Measurements from ENCODE around the gene TUBGCP6.

The TUBGCP6 gene

DNA sequence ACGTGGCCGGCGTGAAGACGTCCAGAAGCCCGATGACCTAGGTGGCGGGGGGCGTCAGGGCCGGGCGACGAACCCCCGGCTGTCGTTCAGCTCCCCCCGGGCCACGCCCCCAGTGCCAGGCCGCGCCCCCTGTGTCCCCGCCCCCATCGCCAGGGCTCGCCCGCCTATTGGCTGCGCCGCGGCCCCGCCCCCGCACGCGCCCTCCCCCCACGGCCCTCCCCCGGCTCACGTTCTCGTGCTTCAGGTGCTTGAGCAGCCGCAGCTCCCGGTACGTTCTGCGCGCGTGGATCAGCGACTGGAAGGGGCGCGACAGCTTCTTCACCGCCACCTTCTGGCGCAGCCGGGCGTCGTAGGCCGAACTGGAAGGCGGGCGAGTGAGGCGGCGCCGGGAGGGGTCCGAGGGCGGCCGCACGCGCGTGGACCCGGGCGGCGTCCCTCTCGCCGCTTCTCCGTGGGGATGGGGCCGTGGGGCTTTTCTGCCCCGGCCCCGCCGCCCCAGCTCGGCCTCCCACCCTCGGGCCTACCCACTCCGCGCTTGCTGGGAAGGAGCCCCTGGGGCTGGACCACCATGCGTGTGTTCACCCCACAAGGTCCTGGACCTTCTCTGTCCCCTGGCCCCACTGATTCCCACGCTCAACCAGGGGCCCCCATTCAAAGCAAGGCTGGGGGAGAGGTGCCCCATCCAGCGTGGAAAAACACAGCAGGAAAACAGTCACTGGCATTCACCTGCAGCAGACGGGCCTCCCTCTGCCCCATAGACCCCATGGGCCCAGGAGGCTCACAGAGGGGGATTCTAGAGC lies 23.0 kb upstream of the TUBGCP6 start:
- H3K4me1 ChIP-seq (ENCODE audit: low read depth, poor library complexity, severe bottlenecking), result peaks cover 13% of the 10 kb centered on the region
- no peaks in the 10 kb centered on the region for H3K36me3 ChIP-seq (ENCODE audit: insufficient read depth)
- H3K27me3 ChIP-seq (ENCODE audit: insufficient read depth, low read depth), result no peaks in the 10 kb centered on the region
- H3K27ac ChIP-seq, result no peak overlapping the region
- no peaks in the 10 kb centered on the region for H4K20me1 ChIP-seq (ENCODE audit: insufficient read depth)
- TF ChIP-seq, protein P1, sequence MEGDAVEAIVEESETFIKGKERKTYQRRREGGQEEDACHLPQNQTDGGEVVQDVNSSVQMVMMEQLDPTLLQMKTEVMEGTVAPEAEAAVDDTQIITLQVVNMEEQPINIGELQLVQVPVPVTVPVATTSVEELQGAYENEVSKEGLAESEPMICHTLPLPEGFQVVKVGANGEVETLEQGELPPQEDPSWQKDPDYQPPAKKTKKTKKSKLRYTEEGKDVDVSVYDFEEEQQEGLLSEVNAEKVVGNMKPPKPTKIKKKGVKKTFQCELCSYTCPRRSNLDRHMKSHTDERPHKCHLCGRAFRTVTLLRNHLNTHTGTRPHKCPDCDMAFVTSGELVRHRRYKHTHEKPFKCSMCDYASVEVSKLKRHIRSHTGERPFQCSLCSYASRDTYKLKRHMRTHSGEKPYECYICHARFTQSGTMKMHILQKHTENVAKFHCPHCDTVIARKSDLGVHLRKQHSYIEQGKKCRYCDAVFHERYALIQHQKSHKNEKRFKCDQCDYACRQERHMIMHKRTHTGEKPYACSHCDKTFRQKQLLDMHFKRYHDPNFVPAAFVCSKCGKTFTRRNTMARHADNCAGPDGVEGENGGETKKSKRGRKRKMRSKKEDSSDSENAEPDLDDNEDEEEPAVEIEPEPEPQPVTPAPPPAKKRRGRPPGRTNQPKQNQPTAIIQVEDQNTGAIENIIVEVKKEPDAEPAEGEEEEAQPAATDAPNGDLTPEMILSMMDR (conservative IDR thresholded peaks at IDR 0.05; ENCODE audit: low read depth, low read length), result no peak
- H3K79me2 ChIP-seq (ENCODE audit: insufficient read depth, low read depth), result no peaks in the 10 kb centered on the region
- H2AFZ ChIP-seq (ENCODE audit: low read depth), result no peak overlapping the region
- no peak overlapping the region for H3K4me3 ChIP-seq (IDR thresholded peaks at IDR 0.05; ENCODE audit: insufficient read depth, low read depth, low read length)
- H3K4me2 ChIP-seq, result no peak overlapping the region
- no peak overlapping the region for H3K9ac ChIP-seq

DNA sequence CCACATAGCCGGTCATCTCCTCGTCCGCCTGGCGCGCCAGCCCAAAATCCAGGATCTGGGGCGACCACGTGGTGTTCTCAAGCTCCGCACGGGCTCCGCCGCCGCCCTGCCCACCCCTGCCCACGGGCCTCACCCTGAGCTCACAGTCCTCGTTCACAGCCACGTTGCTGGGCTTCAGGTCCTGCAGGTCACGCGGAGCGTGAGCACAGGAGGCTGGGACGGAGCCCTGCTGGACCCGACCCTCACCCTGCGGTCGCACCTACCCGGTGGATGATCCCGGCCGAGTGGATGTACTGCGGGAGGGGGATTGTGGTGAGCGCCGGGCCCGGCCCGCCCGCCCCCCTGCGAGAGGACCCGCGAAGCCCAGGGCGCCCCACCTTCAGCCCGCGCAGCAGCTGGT lies 22.2 kb upstream of the TUBGCP6 start:
- H3K27ac ChIP-seq, result no peak overlapping the region
- peaks cover 21% of the 10 kb centered on the region for H3K4me1 ChIP-seq (ENCODE audit: low read depth, poor library complexity, severe bottlenecking)
- TF ChIP-seq, protein P1 (conservative IDR thresholded peaks at IDR 0.05; ENCODE audit: low read depth, low read length), result no peak

DNA sequence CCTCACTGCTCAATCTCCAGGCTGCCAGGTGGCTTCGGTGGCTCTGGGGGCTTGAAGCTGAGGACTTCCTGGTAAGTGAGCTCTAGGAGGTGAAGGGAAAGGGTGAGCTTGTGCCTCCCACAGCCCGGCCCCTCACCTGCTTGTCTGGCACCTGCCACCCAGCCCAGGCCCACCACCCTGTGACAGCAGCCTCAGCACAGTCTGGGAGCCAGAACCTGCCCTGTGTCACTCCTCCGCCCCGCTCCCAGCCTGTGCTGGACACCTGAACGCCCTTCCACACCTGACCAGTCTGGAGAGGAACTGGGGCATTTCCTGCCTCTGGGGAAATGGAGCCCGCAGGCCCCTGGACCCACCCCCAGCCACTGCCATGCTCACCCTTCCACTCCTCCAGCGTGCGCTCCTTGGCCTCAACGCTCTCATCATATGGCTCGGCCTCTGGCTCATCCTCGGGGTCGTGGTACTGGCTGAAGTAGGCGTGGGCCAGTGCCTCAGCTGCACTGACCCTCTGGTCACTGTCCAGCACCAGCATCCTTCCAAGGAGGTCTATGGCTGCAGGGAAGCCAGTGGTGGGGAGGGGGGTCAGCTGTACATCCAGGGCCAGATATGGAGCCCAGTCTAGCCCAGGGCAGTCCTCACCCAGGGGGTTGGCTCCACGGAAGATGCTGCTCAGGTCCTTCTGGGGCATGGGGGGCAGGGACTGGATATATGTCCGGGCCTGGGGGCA lies 20.3 kb upstream of the TUBGCP6 start:
- Histone ChIP-seq H2AFZ (ENCODE audit: low read depth) (no peak overlapping the region), H4K20me1 (ENCODE audit: insufficient read depth) (no peaks in the 10 kb centered on the region), H3K27me3 (ENCODE audit: insufficient read depth, low read depth) (no peaks in the 10 kb centered on the region), H3K27ac (no peak overlapping the region), H3K4me3 (IDR thresholded peaks at IDR 0.05; ENCODE audit: insufficient read depth, low read depth, low read length) (no peak overlapping the region), H3K79me2 (ENCODE audit: insufficient read depth, low read depth) (no peaks in the 10 kb centered on the region), H3K4me1 (ENCODE audit: low read depth, poor library complexity, severe bottlenecking) (peaks cover 14% of the 10 kb centered on the region), H3K9ac (no peak overlapping the region), H3K4me2 (no peak overlapping the region), H3K36me3 (ENCODE audit: insufficient read depth) (no peaks in the 10 kb centered on the region)
- TF ChIP-seq, protein P1 (conservative IDR thresholded peaks at IDR 0.05; ENCODE audit: low read depth, low read length), result no peak

More for the DNA sequence above, 22.2 kb upstream of the TUBGCP6 start:
- H3K79me2 ChIP-seq (ENCODE audit: insufficient read depth, low read depth), result no peaks in the 10 kb centered on the region
- no peaks in the 10 kb centered on the region for H4K20me1 ChIP-seq (ENCODE audit: insufficient read depth)
- H3K27me3 ChIP-seq (ENCODE audit: insufficient read depth, low read depth), result no peaks in the 10 kb centered on the region
- no peak overlapping the region for H3K4me2 ChIP-seq
- no peak overlapping the region for H3K4me3 ChIP-seq (IDR thresholded peaks at IDR 0.05; ENCODE audit: insufficient read depth, low read depth, low read length)
- H3K36me3 ChIP-seq (ENCODE audit: insufficient read depth), result no peaks in the 10 kb centered on the region
- no peak overlapping the region for H2AFZ ChIP-seq (ENCODE audit: low read depth)
- no peak overlapping the region for H3K9ac ChIP-seq

DNA sequence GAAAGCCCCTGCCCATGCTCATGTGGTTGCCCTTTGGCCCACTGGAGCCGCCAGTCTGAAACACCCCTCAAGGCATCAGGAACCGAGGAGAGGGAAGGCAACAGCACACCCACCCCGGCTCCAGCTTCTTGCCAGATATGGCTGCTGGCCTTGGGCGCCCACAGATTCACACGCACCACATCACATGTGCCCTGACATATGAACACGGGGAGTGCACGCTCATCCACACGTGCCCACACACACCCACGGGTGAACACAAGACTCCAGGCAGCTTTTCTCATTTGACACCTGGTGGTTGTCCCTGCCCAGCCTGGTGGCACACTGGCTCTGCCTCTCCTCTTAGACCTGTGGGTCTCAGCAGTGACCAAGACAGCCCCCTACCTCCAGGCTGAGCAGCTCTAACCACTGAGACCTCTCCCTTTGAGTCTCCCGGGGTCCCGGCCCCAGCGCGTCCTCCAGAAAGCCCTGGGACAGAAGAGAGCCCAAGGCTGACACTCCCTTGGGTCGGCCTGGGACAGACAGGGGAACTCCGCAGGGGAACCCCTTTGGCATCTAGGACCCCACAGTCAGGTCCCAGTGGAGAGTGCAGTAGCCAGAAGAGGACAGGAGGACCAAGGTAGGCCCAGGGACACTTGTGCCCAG lies 19.4 kb upstream of the TUBGCP6 start:
- Histone ChIP-seq H2AFZ (ENCODE audit: low read depth) (no peak overlapping the region), H3K27ac (no peak overlapping the region), H4K20me1 (ENCODE audit: insufficient read depth) (no peaks in the 10 kb centered on the region), H3K4me1 (ENCODE audit: low read depth, poor library complexity, severe bottlenecking) (peaks cover 10% of the 10 kb centered on the region), H3K4me2 (no peak overlapping the region), H3K79me2 (ENCODE audit: insufficient read depth, low read depth) (no peaks in the 10 kb centered on the region), H3K36me3 (ENCODE audit: insufficient read depth) (no peaks in the 10 kb centered on the region), H3K4me3 (IDR thresholded peaks at IDR 0.05; ENCODE audit: insufficient read depth, low read depth, low read length) (no peak overlapping the region), H3K27me3 (ENCODE audit: insufficient read depth, low read depth) (no peaks in the 10 kb centered on the region), H3K9ac (no peak overlapping the region)
- TF ChIP-seq, protein P1 (conservative IDR thresholded peaks at IDR 0.05; ENCODE audit: low read depth, low read length), result no peak

All from KMS-11 (cell line).